Nephron progenitor cell (in vitro differentiated cells): ENCODE measurements around the gene PPP3R2.

Experiments used
- DNase-seq: peaks from one replicate; pipeline ENCODE4 v3.0.0; 2021
- H3K27ac Mint-ChIP-seq: 2 replicates; pipeline ENCODE4 v1.8.0; 2021; ENCODE audit warnings: mild to moderate bottlenecking, moderate library complexity, mixed read lengths
- H3K27me3 Mint-ChIP-seq: 2 replicates; pipeline ENCODE4 v1.8.0; 2021; ENCODE audit warnings: mild to moderate bottlenecking, low read depth, mixed read lengths; ENCODE audit not compliant: poor library complexity
- H3K36me3 Mint-ChIP-seq: 2 replicates; pipeline ENCODE4 v1.8.0; 2021; ENCODE audit warnings: low read depth, mixed read lengths
- H3K4me1 Mint-ChIP-seq: 2 replicates; pipeline ENCODE4 v1.8.0; 2021; ENCODE audit warnings: mixed read lengths
- H3K4me3 Mint-ChIP-seq: 2 replicates; pipeline ENCODE4 v1.8.0; 2021; ENCODE audit warnings: mild to moderate bottlenecking, moderate library complexity, mixed read lengths
- H3K9me3 Mint-ChIP-seq: 2 replicates; pipeline ENCODE4 v1.8.0; 2021; ENCODE audit warnings: mild to moderate bottlenecking, moderate library complexity, mixed read lengths
- CTCF ChIP-seq: fragments of 200-600 bp; sonication (generic); IDR thresholded peaks from 2 replicates; pipeline ENCODE4 v1.5.0; 2021; ENCODE audit warnings: antibody characterized with exemption

Gene PPP3R2

GRCh38 chr9:101634741-101635409 lies 40.1 kb upstream of the PPP3R2 start:
- Mint-ChIP-seq H3K36me3 (no peaks in the 10 kb centered on the region), H3K4me3 (no peak overlapping the region), H3K27me3 (peaks cover 5% of the 10 kb centered on the region), H3K27ac (no peak overlapping the region), H3K9me3 (no peaks in the 10 kb centered on the region), H3K4me1 (no peaks in the 10 kb centered on the region)
- TF ChIP-seq CTCF, result no peak
- no peak for DNase-seq

- H3K9me3 Mint-ChIP-seq, result no peaks in the 10 kb centered on the region
- H3K27ac Mint-ChIP-seq, result no peak overlapping the region
- TF ChIP-seq CTCF, result no peak
- no peaks in the 10 kb centered on the region for H3K36me3 Mint-ChIP-seq
- no peak overlapping the region for H3K4me3 Mint-ChIP-seq
- H3K27me3 Mint-ChIP-seq, result peaks cover 5% of the 10 kb centered on the region
- no peaks in the 10 kb centered on the region for H3K4me1 Mint-ChIP-seq
- no peak for DNase-seq
These were observed 37.8 kb upstream of the PPP3R2 start for GRCh38 chr9:101632611-101633010.

- no peaks in the 10 kb centered on the region for H3K4me1 Mint-ChIP-seq
- TF ChIP-seq CTCF, result no peak
- H3K4me3 Mint-ChIP-seq, result no peak overlapping the region
- H3K36me3 Mint-ChIP-seq, result no peaks in the 10 kb centered on the region
- H3K27ac Mint-ChIP-seq, result no peak overlapping the region
- peaks cover 5% of the 10 kb centered on the region for H3K27me3 Mint-ChIP-seq
- no peaks in the 10 kb centered on the region for H3K9me3 Mint-ChIP-seq
- DNase-seq, result no peak
These were observed 37.1 kb upstream of the PPP3R2 start for GRCh38 chr9:101631892-101632291.

- no peak for DNase-seq
- Mint-ChIP-seq H3K9me3 (no peaks in the 10 kb centered on the region), H3K27me3 (peaks cover 5% of the 10 kb centered on the region), H3K36me3 (no peaks in the 10 kb centered on the region), H3K27ac (no peak overlapping the region), H3K4me1 (no peaks in the 10 kb centered on the region), H3K4me3 (no peak overlapping the region)
- TF ChIP-seq CTCF, result no peak
These were observed 34.9 kb upstream of the PPP3R2 start for GRCh38 chr9:101629636-101630035.

GRCh38 chr9:101628173-101628572 lies 33.4 kb upstream of the PPP3R2 start:
- Mint-ChIP-seq H3K4me1 (no peaks in the 10 kb centered on the region), H3K27me3 (peaks cover 5% of the 10 kb centered on the region), H3K27ac (no peak overlapping the region), H3K9me3 (no peaks in the 10 kb centered on the region), H3K4me3 (no peak overlapping the region), H3K36me3 (no peaks in the 10 kb centered on the region)
- DNase-seq, result peak; percentile 15
- no peak for TF ChIP-seq CTCF

- no peaks in the 10 kb centered on the region for H3K9me3 Mint-ChIP-seq
- no peak for DNase-seq
- no peak for TF ChIP-seq CTCF
- no peaks in the 10 kb centered on the region for H3K4me1 Mint-ChIP-seq
- H3K36me3 Mint-ChIP-seq, result no peaks in the 10 kb centered on the region
- H3K27ac Mint-ChIP-seq, result no peak overlapping the region
- no peak overlapping the region for H3K4me3 Mint-ChIP-seq
- H3K27me3 Mint-ChIP-seq, result no peaks in the 10 kb centered on the region
These were observed 31.5 kb upstream of the PPP3R2 start for GRCh38 chr9:101626295-101626694.
